Measurements from ENCODE around the gene FAM151A. TPM values are rescaled to one million over a fixed set of nuclear protein-coding genes. Genes with fewer than 3 reads are reported as not detected.

FAM151A gene
- polyA plus RNA-seq, 1 donor from 2014 or later: not detected

DNA sequence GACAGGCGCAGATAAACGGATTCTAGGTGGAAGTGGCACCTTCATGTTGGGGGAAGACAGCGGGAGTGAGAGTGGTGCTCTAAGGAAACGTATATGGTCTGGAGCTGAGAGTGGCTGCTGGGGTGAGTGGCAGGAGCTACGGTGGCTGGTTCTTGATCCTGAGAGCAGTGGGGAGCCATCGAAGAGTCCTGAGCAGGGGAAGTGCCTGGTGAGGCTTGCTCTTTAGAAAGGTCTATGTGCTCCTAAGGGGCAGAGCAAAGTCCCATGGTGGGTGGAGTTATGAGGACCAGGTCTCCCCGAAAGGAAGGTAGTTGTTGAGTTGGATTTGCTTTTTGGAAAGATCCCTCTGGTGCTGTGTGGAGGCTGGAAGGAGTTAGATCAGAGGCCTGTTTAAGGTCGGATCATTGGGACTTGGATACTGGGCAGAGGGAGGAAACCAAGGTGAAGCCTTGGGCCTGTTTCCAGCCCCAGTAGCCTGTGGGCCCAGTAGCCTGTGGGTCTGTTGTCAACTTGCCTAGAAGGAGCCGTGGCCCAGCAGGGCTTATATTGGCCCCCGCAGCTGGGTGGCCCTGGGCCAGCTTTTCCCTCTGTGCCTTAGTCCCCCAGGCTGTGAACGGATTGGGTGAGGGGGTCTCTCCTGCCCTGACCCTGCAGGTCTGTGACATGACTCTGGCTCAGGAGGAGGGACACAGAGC lies 42.3 kb downstream of the FAM151A start:
- Histone ChIP-seq H2AFZ (ENCODE audit: low read depth, low read length) (no peak overlapping the region), H3K9ac (ENCODE audit: low read length) (no peak overlapping the region), H3K9me3 (ENCODE audit: low read length) (no peaks in the 10 kb centered on the region), H3K27ac (ENCODE audit: low read length) (no peak overlapping the region), H4K20me1 (ENCODE audit: insufficient read depth) (no peaks in the 10 kb centered on the region), H3K79me2 (replicated peaks; ENCODE audit: insufficient read depth, low read length) (no peaks in the 10 kb centered on the region), H3K36me3 (ENCODE audit: insufficient read depth, low read length) (no peaks in the 10 kb centered on the region), H3K4me2 (ENCODE audit: low read length) (no peak overlapping the region), H3F3A (ENCODE audit: insufficient read depth, low read length, poor library complexity, severe bottlenecking) (no peaks in the 10 kb centered on the region), H3K27me3 (ENCODE audit: insufficient read depth, low read depth, low read length) (no peaks in the 10 kb centered on the region), H3K9me2 (ENCODE audit: insufficient read depth, low read length) (no peaks in the 10 kb centered on the region), H3K4me3 (ENCODE audit: low read length) (no peak overlapping the region)
- TF ChIP-seq POLR2AphosphoS5 (IDR thresholded peaks at IDR 0.05) (no peak), EZH2 (IDR thresholded peaks at IDR 0.05; ENCODE audit: borderline replicate concordance, insufficient read depth, low read length, poor library complexity, severe bottlenecking) (no peak), TAF1 (IDR thresholded peaks at IDR 0.05; ENCODE audit: low read depth) (no peak), MXI1 (conservative IDR thresholded peaks at IDR 0.05; ENCODE audit: poor library complexity, severe bottlenecking) (no peak), SMC3 (conservative IDR thresholded peaks at IDR 0.05; ENCODE audit: poor library complexity) (no peak), RAD21 (conservative IDR thresholded peaks at IDR 0.05) (no peak), EP300 (conservative IDR thresholded peaks at IDR 0.05; ENCODE audit: poor library complexity, severe bottlenecking) (no peak)
- TF ChIP-seq, protein P1, sequence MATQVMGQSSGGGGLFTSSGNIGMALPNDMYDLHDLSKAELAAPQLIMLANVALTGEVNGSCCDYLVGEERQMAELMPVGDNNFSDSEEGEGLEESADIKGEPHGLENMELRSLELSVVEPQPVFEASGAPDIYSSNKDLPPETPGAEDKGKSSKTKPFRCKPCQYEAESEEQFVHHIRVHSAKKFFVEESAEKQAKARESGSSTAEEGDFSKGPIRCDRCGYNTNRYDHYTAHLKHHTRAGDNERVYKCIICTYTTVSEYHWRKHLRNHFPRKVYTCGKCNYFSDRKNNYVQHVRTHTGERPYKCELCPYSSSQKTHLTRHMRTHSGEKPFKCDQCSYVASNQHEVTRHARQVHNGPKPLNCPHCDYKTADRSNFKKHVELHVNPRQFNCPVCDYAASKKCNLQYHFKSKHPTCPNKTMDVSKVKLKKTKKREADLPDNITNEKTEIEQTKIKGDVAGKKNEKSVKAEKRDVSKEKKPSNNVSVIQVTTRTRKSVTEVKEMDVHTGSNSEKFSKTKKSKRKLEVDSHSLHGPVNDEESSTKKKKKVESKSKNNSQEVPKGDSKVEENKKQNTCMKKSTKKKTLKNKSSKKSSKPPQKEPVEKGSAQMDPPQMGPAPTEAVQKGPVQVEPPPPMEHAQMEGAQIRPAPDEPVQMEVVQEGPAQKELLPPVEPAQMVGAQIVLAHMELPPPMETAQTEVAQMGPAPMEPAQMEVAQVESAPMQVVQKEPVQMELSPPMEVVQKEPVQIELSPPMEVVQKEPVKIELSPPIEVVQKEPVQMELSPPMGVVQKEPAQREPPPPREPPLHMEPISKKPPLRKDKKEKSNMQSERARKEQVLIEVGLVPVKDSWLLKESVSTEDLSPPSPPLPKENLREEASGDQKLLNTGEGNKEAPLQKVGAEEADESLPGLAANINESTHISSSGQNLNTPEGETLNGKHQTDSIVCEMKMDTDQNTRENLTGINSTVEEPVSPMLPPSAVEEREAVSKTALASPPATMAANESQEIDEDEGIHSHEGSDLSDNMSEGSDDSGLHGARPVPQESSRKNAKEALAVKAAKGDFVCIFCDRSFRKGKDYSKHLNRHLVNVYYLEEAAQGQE (IDR thresholded peaks at IDR 0.05; ENCODE audit: borderline replicate concordance): no peak
- TF ChIP-seq, protein P2, sequence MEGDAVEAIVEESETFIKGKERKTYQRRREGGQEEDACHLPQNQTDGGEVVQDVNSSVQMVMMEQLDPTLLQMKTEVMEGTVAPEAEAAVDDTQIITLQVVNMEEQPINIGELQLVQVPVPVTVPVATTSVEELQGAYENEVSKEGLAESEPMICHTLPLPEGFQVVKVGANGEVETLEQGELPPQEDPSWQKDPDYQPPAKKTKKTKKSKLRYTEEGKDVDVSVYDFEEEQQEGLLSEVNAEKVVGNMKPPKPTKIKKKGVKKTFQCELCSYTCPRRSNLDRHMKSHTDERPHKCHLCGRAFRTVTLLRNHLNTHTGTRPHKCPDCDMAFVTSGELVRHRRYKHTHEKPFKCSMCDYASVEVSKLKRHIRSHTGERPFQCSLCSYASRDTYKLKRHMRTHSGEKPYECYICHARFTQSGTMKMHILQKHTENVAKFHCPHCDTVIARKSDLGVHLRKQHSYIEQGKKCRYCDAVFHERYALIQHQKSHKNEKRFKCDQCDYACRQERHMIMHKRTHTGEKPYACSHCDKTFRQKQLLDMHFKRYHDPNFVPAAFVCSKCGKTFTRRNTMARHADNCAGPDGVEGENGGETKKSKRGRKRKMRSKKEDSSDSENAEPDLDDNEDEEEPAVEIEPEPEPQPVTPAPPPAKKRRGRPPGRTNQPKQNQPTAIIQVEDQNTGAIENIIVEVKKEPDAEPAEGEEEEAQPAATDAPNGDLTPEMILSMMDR (IDR thresholded peaks at IDR 0.05; ENCODE audit: poor library complexity, severe bottlenecking): no peak

DNA sequence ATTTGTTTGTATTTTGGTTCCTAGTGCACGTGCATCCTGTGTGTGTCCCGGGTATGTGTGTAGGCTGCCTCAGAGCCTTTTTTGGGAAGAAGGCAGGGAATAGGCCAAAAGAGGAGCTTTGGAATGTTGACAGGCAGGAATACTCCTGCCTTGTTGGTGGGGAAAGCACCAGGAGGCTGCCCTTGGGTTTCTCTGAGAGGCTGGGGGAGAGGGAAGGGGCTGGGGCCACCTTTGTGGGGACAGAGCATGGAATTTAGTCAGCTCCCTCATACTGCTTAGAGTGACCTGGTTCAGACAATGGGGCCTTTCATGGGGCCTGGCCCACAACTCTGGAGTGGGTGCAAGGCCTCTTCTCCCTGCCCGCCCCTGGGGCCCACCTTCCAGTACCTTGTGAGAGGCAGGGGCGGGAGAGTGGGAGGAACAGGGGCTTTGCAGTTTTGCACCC lies 44.0 kb downstream of the FAM151A start:
- Histone ChIP-seq H3K4me2 (ENCODE audit: low read length) (no peak overlapping the region), H4K20me1 (ENCODE audit: insufficient read depth) (no peaks in the 10 kb centered on the region), H3K79me2 (replicated peaks; ENCODE audit: insufficient read depth, low read length) (no peaks in the 10 kb centered on the region), H3F3A (ENCODE audit: insufficient read depth, low read length, poor library complexity, severe bottlenecking) (no peaks in the 10 kb centered on the region), H3K27me3 (ENCODE audit: insufficient read depth, low read depth, low read length) (no peaks in the 10 kb centered on the region), H3K9me2 (ENCODE audit: insufficient read depth, low read length) (no peaks in the 10 kb centered on the region), H2AFZ (ENCODE audit: low read depth, low read length) (no peak overlapping the region), H3K36me3 (ENCODE audit: insufficient read depth, low read length) (no peaks in the 10 kb centered on the region), H3K9ac (ENCODE audit: low read length) (no peak overlapping the region), H3K27ac (ENCODE audit: low read length) (no peak overlapping the region), H3K9me3 (ENCODE audit: low read length) (no peaks in the 10 kb centered on the region), H3K4me3 (ENCODE audit: low read length) (no peak overlapping the region)
- TF ChIP-seq, protein P2 (IDR thresholded peaks at IDR 0.05; ENCODE audit: poor library complexity, severe bottlenecking): no peak
- TF ChIP-seq EZH2 (IDR thresholded peaks at IDR 0.05; ENCODE audit: borderline replicate concordance, insufficient read depth, low read length, poor library complexity, severe bottlenecking) (no peak), RAD21 (conservative IDR thresholded peaks at IDR 0.05) (no peak), MXI1 (conservative IDR thresholded peaks at IDR 0.05; ENCODE audit: poor library complexity, severe bottlenecking) (no peak), SMC3 (conservative IDR thresholded peaks at IDR 0.05; ENCODE audit: poor library complexity) (no peak), TAF1 (IDR thresholded peaks at IDR 0.05; ENCODE audit: low read depth) (no peak), EP300 (conservative IDR thresholded peaks at IDR 0.05; ENCODE audit: poor library complexity, severe bottlenecking) (no peak), POLR2AphosphoS5 (IDR thresholded peaks at IDR 0.05) (no peak)
- TF ChIP-seq, protein P1 (IDR thresholded peaks at IDR 0.05; ENCODE audit: borderline replicate concordance): no peak
